ENCODE data around the gene HLA-F.

The HLA-F gene

GRCh38 chr6:29723262-29723665 lies at the start of gene HLA-F:
HLA-F (plus strand) TSS chr6:29723434; CDS start chr6:29723464, 30 bp downstream.
- no peak for TF ChIP-seq EZH2 (IDR thresholded peaks at IDR 0.05; ENCODE audit: borderline replicate concordance, low read depth, low read length, severe bottlenecking)
- TF ChIP-seq, protein P1, sequence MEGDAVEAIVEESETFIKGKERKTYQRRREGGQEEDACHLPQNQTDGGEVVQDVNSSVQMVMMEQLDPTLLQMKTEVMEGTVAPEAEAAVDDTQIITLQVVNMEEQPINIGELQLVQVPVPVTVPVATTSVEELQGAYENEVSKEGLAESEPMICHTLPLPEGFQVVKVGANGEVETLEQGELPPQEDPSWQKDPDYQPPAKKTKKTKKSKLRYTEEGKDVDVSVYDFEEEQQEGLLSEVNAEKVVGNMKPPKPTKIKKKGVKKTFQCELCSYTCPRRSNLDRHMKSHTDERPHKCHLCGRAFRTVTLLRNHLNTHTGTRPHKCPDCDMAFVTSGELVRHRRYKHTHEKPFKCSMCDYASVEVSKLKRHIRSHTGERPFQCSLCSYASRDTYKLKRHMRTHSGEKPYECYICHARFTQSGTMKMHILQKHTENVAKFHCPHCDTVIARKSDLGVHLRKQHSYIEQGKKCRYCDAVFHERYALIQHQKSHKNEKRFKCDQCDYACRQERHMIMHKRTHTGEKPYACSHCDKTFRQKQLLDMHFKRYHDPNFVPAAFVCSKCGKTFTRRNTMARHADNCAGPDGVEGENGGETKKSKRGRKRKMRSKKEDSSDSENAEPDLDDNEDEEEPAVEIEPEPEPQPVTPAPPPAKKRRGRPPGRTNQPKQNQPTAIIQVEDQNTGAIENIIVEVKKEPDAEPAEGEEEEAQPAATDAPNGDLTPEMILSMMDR (IDR thresholded peaks at IDR 0.05; ENCODE audit: borderline replicate concordance, extremely low read depth, low read length, poor library complexity, severe bottlenecking), result no peak
- H3K36me3 ChIP-seq (ENCODE audit: insufficient read depth, low read length), result no peaks in the 10 kb centered on the region
- no peak for DNase-seq
- H3K4me2 ChIP-seq (ENCODE audit: insufficient read depth, low read length), result no peak within 1 kb of the TSS
- no peak within 1 kb of the TSS for H3K27ac ChIP-seq (ENCODE audit: low read length)
- H3K4me3 ChIP-seq (ENCODE audit: low read depth in 1 of 2, low read length in 2 of 2), result no peak within 1 kb of the TSS
- no peaks in the 10 kb centered on the region for H3K4me1 ChIP-seq (ENCODE audit: insufficient read depth, low read length)
- no peaks in the 10 kb centered on the region for H3K79me2 ChIP-seq (ENCODE audit: insufficient read depth, low read length)
- no peaks in the 10 kb centered on the region for H4K20me1 ChIP-seq (ENCODE audit: insufficient read depth, low read length)
- H3K27me3 ChIP-seq (ENCODE audit: insufficient read depth, low read length, poor library complexity), result peaks cover 6% of the 10 kb centered on the region
- no peak within 1 kb of the TSS for H3K9ac ChIP-seq (ENCODE audit: low read depth, low read length)
- H2AFZ ChIP-seq (ENCODE audit: low read depth, low read length), result no peak within 1 kb of the TSS
- H3K9me3 ChIP-seq (ENCODE audit: insufficient read depth, low read length, severe bottlenecking), result no peaks in the 10 kb centered on the region
- no peak; the same call in 2 of the 3 replicates for ATAC-seq (ENCODE audit: insufficient read depth, low read depth)

DNA sequence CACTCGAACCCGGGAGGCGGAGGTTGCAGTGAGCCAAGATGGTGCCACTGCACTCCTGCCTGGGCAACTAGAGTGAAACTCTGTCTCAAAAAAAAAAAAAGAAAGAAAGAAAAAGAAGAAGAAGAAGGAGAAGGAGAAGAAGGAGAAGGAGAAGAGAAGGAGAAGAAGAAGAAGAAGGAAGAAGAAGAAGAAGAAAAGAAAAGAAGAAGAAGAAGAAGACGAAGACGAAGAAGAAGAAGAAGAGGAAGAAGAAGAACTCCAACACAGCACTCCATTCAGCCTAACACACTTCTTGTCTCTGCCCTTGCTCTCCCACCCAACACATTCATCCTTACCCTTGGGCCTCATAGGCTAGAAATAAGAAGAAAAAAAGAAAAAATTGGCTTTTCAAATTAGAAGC lies 49.2 kb upstream of the HLA-F start:
- no peak overlapping the region for H3K4me2 ChIP-seq (ENCODE audit: insufficient read depth, low read length)
- peaks cover 5% of the 10 kb centered on the region for H3K27me3 ChIP-seq (ENCODE audit: insufficient read depth, low read length, poor library complexity)
- no peak for ATAC-seq (ENCODE audit: insufficient read depth, low read depth)
- H3K79me2 ChIP-seq (ENCODE audit: insufficient read depth, low read length), result no peaks in the 10 kb centered on the region
- H2AFZ ChIP-seq (ENCODE audit: low read depth, low read length), result no peak overlapping the region
- no peak overlapping the region for H3K4me3 ChIP-seq (ENCODE audit: low read depth in 1 of 2, low read length in 2 of 2)
- H4K20me1 ChIP-seq (ENCODE audit: insufficient read depth, low read length), result no peaks in the 10 kb centered on the region
- DNase-seq, result no peak
- H3K9me3 ChIP-seq (ENCODE audit: insufficient read depth, low read length, severe bottlenecking), result no peaks in the 10 kb centered on the region
- no peaks in the 10 kb centered on the region for H3K36me3 ChIP-seq (ENCODE audit: insufficient read depth, low read length)
- no peaks in the 10 kb centered on the region for H3K4me1 ChIP-seq (ENCODE audit: insufficient read depth, low read length)
- H3K9ac ChIP-seq (ENCODE audit: low read depth, low read length), result no peak overlapping the region
- H3K27ac ChIP-seq (ENCODE audit: low read length), result no peak overlapping the region
- TF ChIP-seq, protein P1 (IDR thresholded peaks at IDR 0.05; ENCODE audit: borderline replicate concordance, extremely low read depth, low read length, poor library complexity, severe bottlenecking), result no peak
- TF ChIP-seq EZH2 (IDR thresholded peaks at IDR 0.05; ENCODE audit: borderline replicate concordance, low read depth, low read length, severe bottlenecking), result no peak

- H3K27ac ChIP-seq (ENCODE audit: low read length), result no peak overlapping the region
- no peak overlapping the region for H3K4me3 ChIP-seq (ENCODE audit: low read depth in 1 of 2, low read length in 2 of 2)
- no peaks in the 10 kb centered on the region for H4K20me1 ChIP-seq (ENCODE audit: insufficient read depth, low read length)
- no peak overlapping the region for H2AFZ ChIP-seq (ENCODE audit: low read depth, low read length)
- DNase-seq (no peak), ATAC-seq (ENCODE audit: insufficient read depth, low read depth) (no peak)
- no peaks in the 10 kb centered on the region for H3K9me3 ChIP-seq (ENCODE audit: insufficient read depth, low read length, severe bottlenecking)
- TF ChIP-seq EZH2 (IDR thresholded peaks at IDR 0.05; ENCODE audit: borderline replicate concordance, low read depth, low read length, severe bottlenecking), result no peak
- TF ChIP-seq, protein P1 (IDR thresholded peaks at IDR 0.05; ENCODE audit: borderline replicate concordance, extremely low read depth, low read length, poor library complexity, severe bottlenecking), result no peak
- H3K36me3 ChIP-seq (ENCODE audit: insufficient read depth, low read length), result no peaks in the 10 kb centered on the region
- H3K27me3 ChIP-seq (ENCODE audit: insufficient read depth, low read length, poor library complexity), result peaks cover 5% of the 10 kb centered on the region
- no peaks in the 10 kb centered on the region for H3K4me1 ChIP-seq (ENCODE audit: insufficient read depth, low read length)
- H3K9ac ChIP-seq (ENCODE audit: low read depth, low read length), result no peak overlapping the region
- no peaks in the 10 kb centered on the region for H3K79me2 ChIP-seq (ENCODE audit: insufficient read depth, low read length)
- no peak overlapping the region for H3K4me2 ChIP-seq (ENCODE audit: insufficient read depth, low read length)
Observed at GRCh38 chr6:29675561-29675960, 47.7 kb upstream of the HLA-F start.

All from DND-41 (cell line).